Prostate gland (tissue), 2 donors: ENCODE data around the gene KCNS1. TPM values are rescaled to one million over a fixed set of nuclear protein-coding genes. Genes with fewer than 3 reads are reported as not detected.

Experiments used
- DNase-seq: peaks from one replicate; pipeline ENCODE4 v3.0.0-alpha.2; 2019; ENCODE audit warnings: low spot score
- H3K27ac ChIP-seq, 2 donors: fragments of 200-600 bp; sonication (generic); 2 replicates each; pipeline ENCODE4 v1.5.1; 2017 to 2019
- H3K27me3 ChIP-seq: fragments of 200-600 bp; sonication (generic); replicated peaks from 2 replicates; pipeline ENCODE4 v1.5.1; 2019; ENCODE audit not compliant: insufficient read depth
- H3K36me3 ChIP-seq, 2 donors: fragments of 200-600 bp; sonication (generic); 1 replicate in 1 of 2; 2 replicates in 1 of 2; pipeline versions ENCODE4 v1.5.1 to v1.8.1; 2017 to 2019
- H3K4me1 ChIP-seq: fragments of 200-600 bp; sonication (generic); replicated peaks from 2 replicates; pipeline ENCODE4 v1.5.1; 2019
- H3K4me3 ChIP-seq, 2 donors: fragments of 200-600 bp; sonication (generic); 2 replicates each; pipeline ENCODE4 v1.5.1; 2017 to 2019
- H3K9me3 ChIP-seq: fragments of 200-600 bp; sonication (generic); 2 replicates; pipeline ENCODE4 v1.5.1; 2017
- CTCF ChIP-seq, 4 experiments: fragments of 200-600 bp in 2 of 4; fragments of 450-650 bp in 2 of 4; sonication (generic) in 2 of 4; IDR thresholded peaks; 1 replicate in 3 of 4; 2 replicates in 1 of 4; pipeline ENCODE4 v1.5.1; 2016 to 2019; ENCODE audit warnings: antibody characterized with exemption in 4 of 4, mild to moderate bottlenecking in 2 of 4, moderate library complexity in 2 of 4
- POLR2A ChIP-seq: fragments of 450-650 bp; IDR thresholded peaks from one replicate; pipeline ENCODE4 v1.6.1; 2016; ENCODE audit warnings: antibody characterized with exemption, mild to moderate bottlenecking
- POLR2AphosphoS5 ChIP-seq: sonication (generic); formaldehyde crosslinking; IDR thresholded peaks from one replicate; pipeline ENCODE4 v1.6.1; 2017; ENCODE audit warnings: antibody characterized with exemption
- WGBS: methylation state at CpG from one replicate; pipeline ENCODE4 v1.1.5; 2018; 5-methylcytosine and 5-hydroxymethylcytosine counted together
- intact Hi-C: fragments of 100-400 bp; cut with DNase I; formaldehyde crosslinking; loops from one replicate; pipeline ENCODE4 v1.14.2; 2022
- total RNA-seq, 2 donors: library from RNA; depleted of rRNA; stranded (reverse); fragments of >200 nt; gene quantifications; one replicate each; pipeline ENCODE4 v1.1.0, GENCODE V29; 2016

KCNS1 gene
- total RNA-seq, 2 donors from 2014 or later: 0.09 to 4.7 TPM

DNA sequence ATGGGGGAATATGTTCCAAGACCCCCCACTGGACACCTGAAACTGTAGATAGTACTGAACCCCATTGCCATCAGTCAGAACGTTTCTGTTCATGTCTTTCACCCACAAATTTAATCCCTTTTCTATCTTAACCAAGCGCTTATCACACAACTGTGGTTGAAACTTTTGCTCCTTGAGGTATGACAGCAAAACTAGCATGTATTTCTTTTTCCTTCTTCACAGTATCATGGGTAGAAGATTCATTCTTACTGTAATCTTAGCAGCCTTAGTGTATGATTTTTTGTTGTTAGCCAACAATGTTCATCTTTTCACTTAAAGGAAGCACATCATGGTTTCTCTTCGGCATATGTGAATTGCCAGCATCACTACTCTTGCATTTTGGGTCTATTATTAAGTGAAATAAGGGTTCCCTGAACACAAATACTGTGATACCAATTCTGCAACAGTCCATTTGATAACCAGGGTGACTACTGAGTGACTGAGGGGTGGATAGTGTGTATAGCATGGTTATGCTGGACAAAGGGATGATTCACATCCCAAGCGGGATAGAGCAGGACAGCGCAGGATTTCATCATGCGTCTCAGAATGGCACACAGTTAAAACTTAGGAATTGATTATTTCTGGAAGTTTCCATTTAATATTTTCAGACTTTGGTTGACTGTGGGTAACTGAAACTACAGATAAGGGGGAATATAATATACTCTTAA is 41.8 kb downstream of the KCNS1 start:
- Histone ChIP-seq H3K27me3 (no peaks in the 10 kb centered on the region), H3K36me3 (no peaks in the 10 kb centered on the region), H3K4me3 (no peak overlapping the region), H3K4me1 (no peaks in the 10 kb centered on the region), H3K27ac (no peak overlapping the region), H3K9me3 (no peaks in the 10 kb centered on the region)
- WGBS: 93% methylated on average over 6 of the region's 6 CpGs
- intact Hi-C loops: no loop called here
- TF ChIP-seq POLR2A (no peak), CTCF (IDR thresholded peaks at IDR 0.05) (no peak)
- DNase-seq: no peak

DNA sequence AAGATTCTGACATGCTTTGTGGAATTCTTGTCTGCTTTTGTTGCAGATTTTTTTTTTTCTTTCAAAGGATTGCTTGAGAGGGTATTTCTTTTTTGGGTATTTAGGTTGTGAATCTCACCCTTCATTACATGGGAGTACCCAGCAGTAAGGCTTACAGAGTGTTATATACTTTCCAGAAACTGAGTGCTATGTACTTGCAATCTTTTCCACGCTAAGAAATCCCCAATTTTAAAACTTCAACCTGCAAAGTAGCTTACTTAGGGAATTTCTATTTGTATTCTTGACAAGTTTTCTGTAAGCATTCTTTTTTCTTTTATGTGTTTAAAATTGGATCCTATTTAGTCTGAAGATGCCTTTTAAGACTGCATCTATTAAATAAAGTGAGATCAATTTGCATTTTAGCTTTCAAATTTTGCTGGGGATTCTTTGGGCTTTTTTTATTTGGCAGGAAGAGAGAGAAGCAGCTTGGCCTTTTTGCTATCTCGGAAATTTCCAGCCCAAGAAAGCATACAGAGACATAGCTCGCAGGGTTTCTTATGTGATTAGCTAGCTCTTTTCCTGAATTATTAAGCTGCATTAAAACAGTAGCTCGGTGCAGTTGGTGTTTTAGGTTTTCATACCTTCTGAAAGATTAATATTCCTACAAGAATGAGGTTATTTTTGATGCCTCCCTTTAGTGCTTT is 42.6 kb downstream of the KCNS1 start:
- Histone ChIP-seq H3K4me3 (no peak overlapping the region), H3K27ac (no peak overlapping the region), H3K27me3 (no peaks in the 10 kb centered on the region), H3K4me1 (no peaks in the 10 kb centered on the region), H3K36me3 (no peaks in the 10 kb centered on the region), H3K9me3 (no peaks in the 10 kb centered on the region)
- TF ChIP-seq POLR2A (no peak), POLR2AphosphoS5 (no peak), CTCF (IDR thresholded peaks at IDR 0.05) (no peak)
- intact Hi-C loops: no loop called here
- 87% methylated on average over 4 of the region's 4 CpGs for WGBS
- DNase-seq: no peak

- Histone ChIP-seq H3K4me1 (no peaks in the 10 kb centered on the region), H3K9me3 (no peaks in the 10 kb centered on the region), H3K27ac (peak overlapping the region; percentile 56 to 70), H3K4me3 (no peak overlapping the region), H3K36me3 (no peaks in the 10 kb centered on the region), H3K27me3 (no peaks in the 10 kb centered on the region)
- intact Hi-C loops: no loop called here
- WGBS: 66% methylated on average over 8 of the region's 8 CpGs
- DNase-seq: peak; percentile 18
- TF ChIP-seq CTCF (IDR thresholded peaks at IDR 0.05) (no peak), POLR2AphosphoS5 (peak; percentile 61)
Observed at GRCh38 chr20:45056473-45057173, 44.3 kb downstream of the KCNS1 start.

- TF ChIP-seq POLR2A (no peak), POLR2AphosphoS5 (no peak), CTCF (IDR thresholded peaks at IDR 0.05) (no peak)
- intact Hi-C loops: no loop called here
- Histone ChIP-seq H3K36me3 (no peaks in the 10 kb centered on the region), H3K27me3 (no peaks in the 10 kb centered on the region), H3K4me3 (no peak overlapping the region), H3K9me3 (no peaks in the 10 kb centered on the region), H3K4me1 (no peaks in the 10 kb centered on the region), H3K27ac (no peak overlapping the region)
- WGBS: 92% methylated on average over 4 of the region's 4 CpGs
- DNase-seq: no peak
Observed at GRCh38 chr20:45055056-45055455, 45.9 kb downstream of the KCNS1 start.
